NCI-H2196 treated with DMSO at 0.1 percent for 48 hours (cell line): Measurements from ENCODE around the gene COL2A1.

Experiments used
- DNase-seq: peaks from one replicate; lab custom pipeline; 2025; ENCODE audit not compliant: unreplicated experiment; lab: John Stamatoyannopoulos, UW

Gene COL2A1

GRCh38 chr12:48004053-48004941 lies at the start of gene COL2A1:
Gene COL2A1, minus strand, starts transcription at chr12:48004476. Its CDS starts 155 bp downstream, at chr12:48004321.
- DNase-seq: no peak

DNA sequence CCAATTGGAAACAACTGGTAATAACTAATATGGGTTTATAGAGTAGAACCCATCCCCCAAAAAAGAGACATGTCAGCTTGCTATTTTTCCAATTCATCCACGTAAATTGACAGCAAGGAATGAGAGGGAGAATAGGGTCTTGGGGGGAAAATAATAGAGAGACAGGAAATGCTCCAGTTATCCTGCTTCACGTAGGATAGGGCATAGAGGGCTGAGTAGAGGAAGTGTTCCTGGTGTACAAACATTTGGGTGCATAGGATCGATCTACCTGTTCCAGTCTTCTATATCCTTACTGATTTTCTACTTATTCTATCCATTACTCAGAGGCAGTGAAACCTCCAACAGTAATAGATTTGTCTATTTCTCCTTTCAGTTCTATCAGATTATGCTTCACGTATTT lies 49.6 kb upstream of the COL2A1 start:
- DNase-seq: no peak

DNA sequence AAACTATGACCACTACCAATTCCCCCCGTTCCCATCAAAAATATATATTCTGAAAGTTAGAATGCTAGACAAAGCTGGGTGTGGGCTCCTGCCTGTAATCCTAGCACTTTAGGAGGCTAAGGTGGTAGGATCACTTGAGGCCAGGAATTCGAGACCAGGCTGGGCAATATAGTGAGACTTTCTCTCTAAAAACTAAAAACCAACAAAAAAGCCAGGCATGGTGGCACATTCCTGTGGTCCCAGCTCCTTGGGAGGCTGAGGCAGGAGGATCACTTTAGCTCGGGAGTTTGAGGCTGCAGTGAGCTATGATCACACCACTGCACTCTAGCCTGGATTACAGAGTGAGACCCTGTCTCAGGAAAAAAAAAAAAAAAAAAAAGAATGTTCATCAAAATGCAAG lies 48.8 kb upstream of the COL2A1 start:
- DNase-seq: no peak

DNA sequence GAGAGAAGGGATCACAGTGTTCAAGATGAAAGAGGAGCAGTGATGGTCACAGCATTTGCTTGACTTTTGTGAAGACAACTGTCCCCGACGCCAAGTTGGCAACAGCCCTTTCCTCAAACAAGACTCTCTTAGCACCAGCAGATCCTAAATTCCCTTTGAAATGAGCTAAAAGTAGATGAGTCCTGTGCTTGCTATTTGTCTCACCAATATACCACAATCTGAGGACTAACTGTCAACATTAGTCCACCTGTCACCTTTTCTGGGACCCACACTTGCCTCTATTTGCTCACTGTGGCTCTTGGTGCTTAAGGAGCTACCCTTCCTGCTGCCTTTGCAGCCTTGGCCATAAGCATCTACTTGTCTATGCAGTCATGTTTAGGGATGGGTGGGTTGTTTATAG lies 47.4 kb upstream of the COL2A1 start:
- no peak for DNase-seq

- no peak for DNase-seq
Observed at GRCh38 chr12:48050174-48050573, 45.9 kb upstream of the COL2A1 start.

GRCh38 chr12:48045965-48046518 lies 41.8 kb upstream of the COL2A1 start:
- no peak for DNase-seq

- DNase-seq: no peak
Observed at GRCh38 chr12:48045061-48045846, 41.0 kb upstream of the COL2A1 start.

- no peak for DNase-seq
Observed at GRCh38 chr12:48044396-48044795, 40.1 kb upstream of the COL2A1 start.

DNA sequence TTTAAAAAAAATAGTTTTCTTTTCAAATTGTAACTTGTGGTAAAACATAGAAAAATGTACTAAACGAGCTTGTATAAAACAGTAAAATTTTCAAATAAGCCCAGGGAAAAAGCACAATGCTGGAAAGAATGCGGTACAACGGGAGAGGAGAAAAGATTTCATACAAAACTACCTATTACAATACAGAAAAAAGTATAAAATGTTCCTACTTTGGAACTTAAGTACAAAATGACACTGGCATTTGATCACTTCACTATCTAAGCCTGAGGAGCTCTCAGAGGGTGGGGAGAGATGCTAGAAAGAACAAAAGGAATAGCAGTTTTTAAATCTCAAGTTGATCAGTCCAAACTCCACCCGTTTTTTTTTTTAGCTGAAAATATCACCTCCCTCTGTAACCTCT lies 39.5 kb upstream of the COL2A1 start:
- no peak for DNase-seq

- DNase-seq: no peak
Observed at GRCh38 chr12:48041591-48042423, 37.5 kb upstream of the COL2A1 start.

- DNase-seq: no peak
Observed at GRCh38 chr12:48040354-48040753, 36.1 kb upstream of the COL2A1 start.

DNA sequence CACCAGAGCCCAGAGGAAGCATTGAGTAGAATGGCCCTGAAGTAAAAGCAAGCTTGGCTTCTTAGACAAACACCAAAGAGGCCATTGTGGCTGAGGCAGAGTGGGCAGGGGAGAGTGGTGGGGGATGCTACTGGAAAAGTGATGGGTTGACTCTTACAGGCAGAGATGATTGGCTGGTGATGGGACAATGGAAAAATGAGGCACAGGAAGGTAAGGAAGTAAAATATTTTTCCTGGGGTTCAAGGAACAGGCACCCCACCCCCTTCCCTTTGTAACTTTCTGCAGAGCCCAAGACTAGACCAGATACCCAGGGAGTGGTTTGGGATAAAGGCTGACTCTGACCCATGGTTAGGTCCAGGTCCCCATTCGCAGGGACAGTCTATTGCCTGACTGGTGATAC lies 34.9 kb upstream of the COL2A1 start:
- DNase-seq: no peak

DNA sequence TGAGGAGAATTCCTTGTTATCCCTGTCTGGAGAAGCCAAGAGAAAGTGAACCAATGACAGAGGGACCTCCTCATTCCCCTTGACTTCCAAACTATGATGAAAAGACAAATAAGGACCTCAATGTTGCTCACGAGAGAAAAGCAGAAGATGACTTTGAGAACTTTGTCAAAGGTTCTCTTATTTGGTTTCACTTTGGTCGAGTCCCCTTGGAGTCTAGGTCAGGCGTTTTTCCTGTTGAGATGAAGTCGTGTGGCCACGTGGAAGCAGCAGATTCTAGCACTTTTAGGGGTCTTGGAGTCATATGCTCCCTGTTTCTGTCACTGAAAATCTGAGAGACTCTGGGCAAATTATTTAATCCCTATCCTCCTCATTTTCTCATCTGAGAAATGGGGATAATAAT lies 33.8 kb upstream of the COL2A1 start:
- no peak for DNase-seq

GRCh38 chr12:48037267-48037915 lies 33.1 kb upstream of the COL2A1 start:
- no peak for DNase-seq

DNA sequence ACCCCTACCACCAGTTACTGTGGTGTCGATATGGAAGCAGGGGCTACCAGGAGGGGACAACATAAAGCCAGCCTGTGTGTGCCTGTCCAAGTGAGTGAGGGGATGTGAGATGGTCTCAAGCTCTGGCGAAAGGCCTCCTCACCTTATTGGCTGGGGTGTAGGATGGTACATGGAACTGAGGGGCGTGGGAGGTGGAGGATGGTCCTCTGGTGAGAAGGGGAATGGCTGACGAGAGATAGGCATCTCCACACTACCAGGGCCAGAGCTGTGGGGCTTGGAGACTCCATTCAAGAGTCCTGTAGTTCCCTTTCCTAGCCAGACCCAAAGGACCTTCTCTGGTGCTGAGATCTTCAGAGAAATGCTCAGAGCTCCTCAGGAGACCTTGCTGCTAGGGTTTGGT lies 32.5 kb upstream of the COL2A1 start:
- DNase-seq: no peak

GRCh38 chr12:48034835-48035805 lies 30.8 kb upstream of the COL2A1 start:
- no peak for DNase-seq

DNA sequence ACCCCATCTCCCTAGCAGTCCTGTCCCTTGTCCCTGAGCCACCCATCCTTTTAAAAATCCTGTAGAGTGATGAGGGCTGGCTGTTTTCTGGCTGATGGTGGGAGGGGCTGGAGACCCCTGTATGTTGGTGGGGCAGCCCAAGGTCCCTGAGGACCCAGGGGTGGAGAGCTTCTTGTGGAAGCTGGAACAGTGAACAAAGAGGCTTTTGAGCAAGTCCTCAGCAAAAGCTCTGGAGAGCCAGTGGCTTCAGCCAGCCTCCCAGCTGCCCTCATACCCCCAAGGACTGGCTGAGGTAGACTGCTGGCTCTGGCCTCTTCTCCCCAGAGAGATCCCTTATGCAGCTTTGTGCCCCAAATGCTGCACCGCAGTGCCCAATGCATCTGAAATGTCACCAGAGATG lies 29.2 kb upstream of the COL2A1 start:
- DNase-seq: no peak

DNA sequence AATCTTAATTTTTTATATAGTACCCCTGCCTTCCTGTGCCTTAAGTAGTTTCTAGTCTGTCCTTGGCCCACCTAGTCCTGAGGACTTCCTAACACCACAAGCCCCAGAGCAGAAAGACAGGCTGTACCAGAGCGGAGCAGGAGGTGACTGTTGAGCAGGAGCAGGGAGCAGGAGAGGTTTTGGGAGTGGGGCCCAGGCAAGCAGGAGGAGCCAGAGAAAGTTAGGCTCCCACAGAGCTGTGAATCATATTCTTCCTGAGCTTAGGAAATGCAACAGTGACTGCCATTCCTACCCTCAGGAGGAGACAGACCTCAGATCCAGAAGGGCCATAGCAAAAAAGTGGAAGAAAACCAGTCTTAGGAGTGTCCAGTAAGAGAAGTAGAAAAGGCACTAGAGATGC lies 28.3 kb upstream of the COL2A1 start:
- no peak for DNase-seq
